Effector memory CD4-positive, alpha-beta T cell (primary cell): ENCODE data around the gene CPT2.

Source experiments
- DNase-seq, 3 donors: peaks; one replicate each; pipeline ENCODE4 v3.0.0-alpha.2; 2020
- H3K27ac ChIP-seq: 2 replicates; pipeline ENCODE4 v1.7.0; 2013; ENCODE audit warnings: mild to moderate bottlenecking, low read length, moderate library complexity; ENCODE audit not compliant: insufficient read depth, poor library complexity, severe bottlenecking
- H3K27me3 ChIP-seq: replicated peaks from 2 replicates; pipeline ENCODE4 v1.7.0; 2013; ENCODE audit warnings: mild to moderate bottlenecking, low read length; ENCODE audit not compliant: insufficient read depth, control insufficient read depth, poor library complexity, severe bottlenecking
- H3K36me3 ChIP-seq: 2 replicates; pipeline ENCODE4 v1.7.0; 2013; ENCODE audit warnings: mild to moderate bottlenecking, low read length, moderate library complexity; ENCODE audit not compliant: control insufficient read depth, insufficient read depth
- H3K4me1 ChIP-seq: 2 replicates; pipeline ENCODE4 v1.7.0; 2013; ENCODE audit warnings: low read length, mild to moderate bottlenecking; ENCODE audit not compliant: control insufficient read depth, insufficient read depth, poor library complexity, severe bottlenecking
- H3K4me3 ChIP-seq: 2 replicates; pipeline ENCODE4 v1.7.0; 2013; ENCODE audit warnings: low read length, low read depth, mild to moderate bottlenecking; ENCODE audit not compliant: insufficient read depth, poor library complexity, severe bottlenecking
- H3K9me3 ChIP-seq: 2 replicates; pipeline ENCODE4 v1.7.0; 2013; ENCODE audit warnings: mild to moderate bottlenecking, low read length, moderate library complexity; ENCODE audit not compliant: control insufficient read depth

Gene CPT2

DNA sequence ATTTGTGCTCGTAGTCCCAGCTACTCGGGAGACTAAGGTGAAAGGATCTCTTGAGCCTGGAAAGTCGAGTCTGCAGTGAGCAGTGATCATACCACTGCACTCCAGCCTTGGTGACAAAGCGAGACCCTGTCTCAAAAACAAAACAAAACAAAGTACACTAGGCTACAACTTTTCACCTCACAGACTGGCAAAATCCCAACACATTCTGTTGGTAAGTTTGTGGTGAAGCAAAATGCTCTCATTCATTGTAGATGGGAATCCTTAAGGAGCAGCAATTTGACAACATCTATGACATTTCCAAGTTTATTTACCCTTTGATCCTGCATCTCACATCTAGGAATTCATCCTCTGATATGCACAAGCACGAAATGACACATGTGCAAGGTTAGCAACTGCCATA is 34.0 kb upstream of the CPT2 start:
- H3K4me3 ChIP-seq = no peak overlapping the region
- H3K9me3 ChIP-seq = no peaks in the 10 kb centered on the region

DNA sequence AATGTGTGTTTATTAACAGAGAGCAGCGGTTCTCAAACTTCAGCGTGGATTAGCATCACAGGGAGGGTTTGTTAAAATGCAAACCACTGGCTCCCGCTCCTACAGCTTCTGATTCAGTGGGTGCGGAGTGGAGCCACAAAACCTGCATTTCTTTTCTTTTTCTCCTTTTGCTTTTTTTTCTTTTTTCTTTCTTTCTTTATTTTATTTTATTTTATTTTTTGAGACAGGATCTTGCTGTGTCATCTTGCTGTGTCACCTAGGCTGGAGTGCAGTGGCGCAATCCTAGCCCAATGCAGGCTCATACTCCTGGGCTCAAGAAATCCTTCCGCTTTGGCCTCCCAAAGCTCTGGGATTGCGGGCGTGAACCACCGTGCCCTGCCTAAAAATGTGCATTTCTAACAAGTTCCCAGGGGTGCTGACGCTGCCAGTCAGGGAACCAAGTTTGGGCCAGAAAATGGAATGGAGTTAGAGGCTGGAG is 33.3 kb upstream of the CPT2 start:
- Histone ChIP-seq H3K27me3 (no peaks in the 10 kb centered on the region), H3K4me1 (no peaks in the 10 kb centered on the region), H3K36me3 (no peaks in the 10 kb centered on the region), H3K4me3 (no peak overlapping the region), H3K9me3 (no peaks in the 10 kb centered on the region), H3K27ac (no peak overlapping the region)
- DNase-seq = no peak

More for the DNA sequence above, 34.0 kb upstream of the CPT2 start:
- no peaks in the 10 kb centered on the region for H3K4me1 ChIP-seq
- no peak overlapping the region for H3K27ac ChIP-seq
- no peaks in the 10 kb centered on the region for H3K36me3 ChIP-seq
- DNase-seq = no peak
- no peaks in the 10 kb centered on the region for H3K27me3 ChIP-seq

GRCh38 chr1:53165408-53165961 is 31.1 kb upstream of the CPT2 start:
- no peak overlapping the region for H3K27ac ChIP-seq
- H3K4me3 ChIP-seq = no peak overlapping the region
- no peaks in the 10 kb centered on the region for H3K9me3 ChIP-seq
- no peaks in the 10 kb centered on the region for H3K36me3 ChIP-seq
- no peaks in the 10 kb centered on the region for H3K27me3 ChIP-seq
- no peak for DNase-seq
- no peaks in the 10 kb centered on the region for H3K4me1 ChIP-seq

DNA sequence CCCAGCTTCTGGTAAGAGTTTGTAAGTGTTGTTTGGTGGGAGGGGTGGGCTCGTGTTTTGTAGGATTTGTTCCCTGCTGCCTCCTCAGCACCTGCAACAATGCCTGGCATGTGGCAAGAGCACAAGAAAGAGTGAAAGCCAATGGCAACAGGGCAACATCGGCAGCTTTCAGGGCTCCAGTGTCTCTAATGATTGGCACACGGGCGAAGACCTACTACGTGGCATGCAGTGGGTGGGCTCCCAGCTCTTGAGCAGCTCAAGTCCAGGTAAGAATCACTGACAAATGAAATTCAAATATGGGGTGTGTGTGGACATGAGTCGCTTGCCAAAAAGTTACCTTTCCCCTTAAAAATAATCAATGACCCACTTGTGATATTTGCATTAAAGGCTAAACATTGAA is 30.3 kb upstream of the CPT2 start:
- Histone ChIP-seq H3K4me3 (no peak overlapping the region), H3K36me3 (no peaks in the 10 kb centered on the region), H3K27ac (no peak overlapping the region), H3K27me3 (no peaks in the 10 kb centered on the region), H3K4me1 (no peaks in the 10 kb centered on the region), H3K9me3 (no peaks in the 10 kb centered on the region)
- DNase-seq = no peak

DNA sequence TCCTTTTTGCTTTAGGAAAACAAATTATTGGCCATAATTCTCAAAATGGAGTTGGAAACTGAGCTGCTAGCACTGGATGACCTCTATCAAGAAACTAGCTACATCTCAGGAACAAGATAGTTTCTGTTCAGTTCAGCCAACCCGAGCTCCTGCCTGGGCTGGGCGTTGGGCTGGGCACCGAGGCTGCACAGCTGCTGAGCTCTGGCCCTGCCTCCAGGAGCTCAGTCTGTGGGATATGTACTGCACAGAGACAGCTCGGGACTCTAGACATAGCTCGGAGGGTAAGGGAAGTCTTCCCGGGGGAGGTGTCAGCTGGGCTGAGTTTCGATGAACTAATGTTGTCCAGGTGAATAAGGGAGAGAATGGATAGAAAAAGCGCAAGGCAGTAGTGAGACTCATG is 29.7 kb upstream of the CPT2 start:
- Histone ChIP-seq H3K4me3 (no peak overlapping the region), H3K36me3 (no peaks in the 10 kb centered on the region), H3K27ac (no peak overlapping the region), H3K27me3 (no peaks in the 10 kb centered on the region), H3K9me3 (no peaks in the 10 kb centered on the region), H3K4me1 (no peaks in the 10 kb centered on the region)
- no peak for DNase-seq

DNA sequence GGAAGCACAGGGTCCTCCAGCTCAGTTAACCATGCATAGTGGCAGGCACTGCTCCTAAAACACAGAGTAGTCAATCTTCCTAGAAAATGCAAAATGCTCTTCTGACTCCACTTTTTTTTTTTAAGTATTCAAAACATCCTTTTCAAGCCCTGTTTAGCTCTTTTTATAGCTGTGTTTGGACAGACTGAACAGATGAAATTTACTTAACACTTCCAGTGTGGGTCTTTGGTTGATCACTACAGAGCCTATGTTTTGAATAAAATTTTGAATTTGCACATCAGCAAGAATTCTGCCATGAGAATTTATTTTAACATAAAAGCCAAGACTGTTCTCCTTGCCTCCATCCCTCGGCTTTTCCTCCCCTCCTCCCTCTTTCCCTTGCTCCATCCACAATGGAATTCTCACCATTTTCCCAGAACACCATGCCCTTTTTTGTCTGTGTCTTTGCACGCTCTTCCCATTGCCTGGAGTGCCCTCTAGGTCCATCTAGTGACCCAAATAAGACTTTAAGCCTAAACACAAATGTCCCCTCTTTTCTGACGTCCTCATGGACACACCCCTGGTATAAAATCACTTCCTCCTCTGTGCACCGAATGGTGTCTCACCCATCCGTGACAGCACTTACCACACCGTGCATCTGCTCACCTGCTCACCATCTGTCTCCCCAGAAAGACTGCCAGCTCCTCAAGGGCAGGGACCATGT is 24.0 kb upstream of the CPT2 start:
- DNase-seq = no peak

DNA sequence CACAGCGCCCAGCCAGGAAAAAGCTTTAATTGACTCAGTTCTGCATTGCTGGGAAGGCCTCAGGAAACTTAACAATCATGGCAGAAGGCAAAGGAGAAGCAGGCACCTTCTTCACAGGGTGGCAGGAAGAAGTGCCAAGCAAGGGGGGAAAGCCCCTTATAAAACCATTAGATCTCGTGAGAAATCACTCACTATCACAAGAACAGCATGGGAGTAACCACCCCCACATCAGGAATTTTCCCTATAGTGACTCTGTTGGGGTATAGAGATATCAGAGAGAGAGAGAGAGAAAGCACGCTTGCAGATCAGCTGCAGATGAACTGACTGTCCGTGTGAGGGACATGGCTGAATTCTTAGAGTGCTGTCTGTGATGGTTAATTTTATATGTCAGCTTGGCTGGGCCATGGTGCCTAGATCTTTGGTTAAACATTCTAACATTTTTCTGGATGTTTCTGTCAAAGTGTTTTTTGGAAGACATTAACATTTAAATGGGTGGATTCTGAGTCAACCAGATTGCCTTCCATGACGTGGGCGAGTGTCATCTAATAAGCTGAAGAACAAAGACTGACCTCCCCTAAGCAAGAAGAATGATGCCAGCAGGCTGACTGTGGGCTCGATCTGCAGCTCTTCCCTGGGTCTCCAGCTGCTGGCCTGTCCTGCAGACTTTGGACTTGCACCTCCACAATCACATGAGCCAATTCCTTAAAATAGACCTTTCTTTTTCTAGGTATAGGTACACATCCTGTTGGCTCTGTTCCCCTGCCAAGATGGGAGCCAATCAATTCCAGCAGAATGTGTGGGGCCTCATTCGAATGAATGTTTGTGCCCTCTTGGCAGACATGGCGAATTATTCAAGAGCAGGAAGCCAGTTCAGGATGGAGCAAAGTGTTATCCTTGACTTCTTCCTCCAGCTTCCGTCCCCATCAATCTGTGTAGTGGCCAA is 21.4 kb upstream of the CPT2 start:
- H3K4me1 ChIP-seq = no peaks in the 10 kb centered on the region
- DNase-seq = no peak
- H3K9me3 ChIP-seq = no peaks in the 10 kb centered on the region
- H3K36me3 ChIP-seq = no peaks in the 10 kb centered on the region
- no peak overlapping the region for H3K4me3 ChIP-seq
- H3K27me3 ChIP-seq = no peaks in the 10 kb centered on the region
- H3K27ac ChIP-seq = no peak overlapping the region

More for the DNA sequence above, 24.0 kb upstream of the CPT2 start:
- H3K27ac ChIP-seq = no peak overlapping the region
- H3K4me1 ChIP-seq = no peaks in the 10 kb centered on the region
- no peaks in the 10 kb centered on the region for H3K36me3 ChIP-seq
- H3K4me3 ChIP-seq = no peak overlapping the region
- no peaks in the 10 kb centered on the region for H3K27me3 ChIP-seq
- no peaks in the 10 kb centered on the region for H3K9me3 ChIP-seq

- Histone ChIP-seq H3K4me1 (no peaks in the 10 kb centered on the region), H3K27me3 (no peaks in the 10 kb centered on the region), H3K4me3 (no peak overlapping the region), H3K36me3 (no peaks in the 10 kb centered on the region), H3K27ac (no peak overlapping the region), H3K9me3 (no peaks in the 10 kb centered on the region)
- DNase-seq = no peak
Observed at GRCh38 chr1:53176452-53177208, 20.0 kb upstream of the CPT2 start.

DNA sequence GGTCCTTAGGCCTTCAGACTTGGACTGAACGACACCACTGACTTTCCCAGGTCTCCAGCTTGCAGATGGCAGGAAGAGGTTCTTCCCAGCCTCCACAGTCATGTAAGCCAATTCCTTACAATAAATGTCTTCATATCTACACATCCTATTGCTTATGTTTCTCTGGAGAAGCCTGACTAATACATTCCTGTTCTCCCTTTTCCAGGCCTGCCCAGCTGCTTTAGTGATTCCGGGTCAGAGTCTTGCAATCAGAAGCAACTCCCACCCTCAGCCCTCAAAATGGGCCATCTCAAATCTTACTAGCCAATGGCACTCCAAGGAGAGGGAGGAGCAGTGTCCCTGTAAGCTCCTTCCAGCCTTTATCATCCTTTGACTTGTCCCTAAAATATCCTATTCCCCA is 16.4 kb upstream of the CPT2 start:
- H3K4me3 ChIP-seq = no peak overlapping the region
- H3K4me1 ChIP-seq = peaks cover 4% of the 10 kb centered on the region
- no peaks in the 10 kb centered on the region for H3K9me3 ChIP-seq
- no peaks in the 10 kb centered on the region for H3K36me3 ChIP-seq
- no peak overlapping the region for H3K27ac ChIP-seq
- no peak for DNase-seq
- H3K27me3 ChIP-seq = no peaks in the 10 kb centered on the region
